MCF 10A (cell line): ENCODE results near the gene TIAM2. TPM values are rescaled to one million over a fixed set of nuclear protein-coding genes. Genes with fewer than 3 reads are reported as not detected.

Experiments
- BruUV-seq: library from RNA; stranded (reverse); fragments of 400-500 nt; replicated peaks from 2 replicates; lab custom pipeline; 2021; lab: Mats Ljungman, UMichigan
- CTCF ChIA-PET: fragments of 300-600 bp; sonication (Branson Sonifier 250); formaldehyde crosslinking; extraction: SDS; loops from one replicate; lab custom pipeline; 2021; ENCODE audit warnings: antibody characterized with exemption, inconsistent platforms; lab: Yijun Ruan, JAX
- POLR2A ChIA-PET: fragments of 300-600, 350-650 bp; sonication (Branson Sonifier 250); formaldehyde crosslinking; extraction: SDS; loops from one replicate; lab custom pipeline; 2020; ENCODE audit warnings: antibody characterized with exemption, inconsistent platforms; lab: Yijun Ruan, JAX
- DNase-seq: peaks from one replicate; pipeline ENCODE4 v3.0.0-alpha.2; 2018; ENCODE audit not compliant: unreplicated experiment
- H3K27ac Mint-ChIP-seq: one replicate; pipeline ENCODE4 v1.8.0; 2022; ENCODE audit warnings: mild to moderate bottlenecking, low read depth, mixed read lengths; ENCODE audit not compliant: unreplicated experiment
- H3K27me3 Mint-ChIP-seq: one replicate; pipeline ENCODE4 v1.8.0; 2022; ENCODE audit warnings: mixed read lengths; ENCODE audit not compliant: insufficient read depth, unreplicated experiment
- H3K36me3 Mint-ChIP-seq: one replicate; pipeline ENCODE4 v1.8.0; 2022; ENCODE audit warnings: mild to moderate bottlenecking, moderate library complexity, mixed read lengths; ENCODE audit not compliant: insufficient read depth, unreplicated experiment
- H3K4me1 Mint-ChIP-seq: one replicate; pipeline ENCODE4 v1.8.0; 2022; ENCODE audit warnings: mixed read lengths; ENCODE audit not compliant: insufficient read depth, unreplicated experiment
- H3K4me3 Mint-ChIP-seq: one replicate; pipeline ENCODE4 v1.8.0; 2022; ENCODE audit warnings: mild to moderate bottlenecking, moderate library complexity, mixed read lengths; ENCODE audit not compliant: unreplicated experiment
- H3K9me3 Mint-ChIP-seq: one replicate; pipeline ENCODE4 v1.8.0; 2022; ENCODE audit warnings: mixed read lengths; ENCODE audit not compliant: unreplicated experiment
- CTCF ChIP-seq: fragments of 200-600 bp; IDR thresholded peaks from one replicate; pipeline ENCODE4 v1.8.0; 2022; ENCODE audit warnings: antibody characterized with exemption, mild to moderate bottlenecking; ENCODE audit not compliant: unreplicated experiment
- intact Hi-C: fragments of 100-400 bp; cut with micrococcal nuclease; formaldehyde crosslinking; loops from 2 replicates; pipeline ENCODE4 v1.14.1; 2022
- total RNA-seq: library from RNA; stranded (reverse); gene quantifications from 2 replicates; pipeline ENCODE4 v1.2.3, GENCODE V29; 2022

The TIAM2 gene
- total RNA-seq, 1 experiment from 2014 or later: 3.1 TPM

GRCh38 chr6:155026706-155027045 lies 31.6 kb downstream of the TIAM2 start:
- ChIA-PET POLR2A (interaction anchor here (0.7 to 1.2 kb wide), 3 partner anchors 94 to 122 kb away, joined by 3 to 4 read pairs (median 3); no protein-coding TSS in a partner anchor), CTCF (interaction anchor here (0.7 kb wide), 1 partner anchor 232 kb away, joined by 3 read pairs; no protein-coding TSS in a partner anchor)
- intact Hi-C loops: no loop called here
- peak overlapping the region; percentile 9 for H3K4me3 Mint-ChIP-seq
- H3K9me3 Mint-ChIP-seq: no peaks in the 10 kb centered on the region
- BruUV-seq: no TSS peak
- H3K27ac Mint-ChIP-seq: no peak overlapping the region
- peaks cover 24% of the 10 kb centered on the region for H3K4me1 Mint-ChIP-seq
- H3K36me3 Mint-ChIP-seq: no peaks in the 10 kb centered on the region
- TF ChIP-seq CTCF: no peak
- no peaks in the 10 kb centered on the region for H3K27me3 Mint-ChIP-seq
- no peak for DNase-seq

DNA sequence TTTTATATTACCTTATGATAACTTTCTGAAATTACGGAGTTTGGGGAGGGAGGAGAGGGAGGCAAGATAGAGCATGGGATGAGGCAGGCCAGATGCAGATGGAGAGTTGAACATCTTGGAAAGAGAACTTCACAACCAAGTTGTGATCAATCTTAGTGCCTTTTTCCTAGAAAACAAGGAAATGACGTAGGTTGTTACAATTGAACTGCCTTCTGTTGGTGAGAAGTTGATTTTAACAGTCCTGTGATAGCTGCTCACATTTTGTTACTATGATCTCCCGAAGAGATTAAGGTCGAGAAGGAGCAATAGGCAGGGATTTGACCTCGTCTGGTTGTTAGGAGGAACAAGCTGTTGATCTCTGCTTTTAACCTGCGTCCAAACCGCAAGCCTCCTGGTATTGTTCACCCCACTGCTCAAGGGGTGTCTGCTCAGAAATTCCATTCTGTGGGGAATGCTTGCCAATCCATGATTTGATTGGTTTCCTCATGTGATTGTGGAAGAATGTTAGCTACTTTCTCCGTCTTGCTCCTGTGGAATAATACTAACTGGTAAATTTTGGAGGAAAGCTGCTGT lies 35.1 kb downstream of the TIAM2 start:
- TF ChIP-seq CTCF: no peak
- Mint-ChIP-seq H3K9me3 (no peaks in the 10 kb centered on the region), H3K36me3 (no peaks in the 10 kb centered on the region), H3K4me3 (no peak overlapping the region), H3K27ac (no peak overlapping the region), H3K4me1 (peaks cover 30% of the 10 kb centered on the region), H3K27me3 (no peaks in the 10 kb centered on the region)
- intact Hi-C loops: no loop called here
- BruUV-seq: no TSS peak
- ChIA-PET CTCF (interaction anchor here (0.6 kb wide), 1 partner anchor 355 kb away, joined by 3 read pairs; no protein-coding TSS in a partner anchor), POLR2A (interaction anchor here (0.7 to 1.3 kb wide), 3 partner anchors 10 to 141 kb away, joined by 3 to 4 read pairs (median 3); no protein-coding TSS in a partner anchor)
- DNase-seq: no peak

GRCh38 chr6:155031091-155031490 lies 36.0 kb downstream of the TIAM2 start:
- BruUV-seq: no TSS peak
- intact Hi-C loops: no loop called here
- H3K27me3 Mint-ChIP-seq: no peaks in the 10 kb centered on the region
- H3K36me3 Mint-ChIP-seq: no peaks in the 10 kb centered on the region
- no peak overlapping the region for H3K27ac Mint-ChIP-seq
- ChIA-PET POLR2A (interaction anchor here (0.6 to 1.3 kb wide), 5 partner anchors 9 to 140 kb away, joined by 3 to 4 read pairs (median 3); no protein-coding TSS in a partner anchor), CTCF (interaction anchor here (0.9 kb wide), 1 partner anchor 103 kb away, joined by 3 read pairs; no protein-coding TSS in a partner anchor)
- peaks cover 24% of the 10 kb centered on the region for H3K4me1 Mint-ChIP-seq
- H3K4me3 Mint-ChIP-seq: no peak overlapping the region
- no peak for TF ChIP-seq CTCF
- no peaks in the 10 kb centered on the region for H3K9me3 Mint-ChIP-seq
- no peak for DNase-seq

GRCh38 chr6:155033021-155033791 lies 38.1 kb downstream of the TIAM2 start:
- H3K4me3 Mint-ChIP-seq: no peak overlapping the region
- intact Hi-C loops: no loop called here
- H3K27me3 Mint-ChIP-seq: no peaks in the 10 kb centered on the region
- ChIA-PET POLR2A (no interaction called here), CTCF (interaction anchor here (0.6 kb wide), 2 partner anchors 12 to 1949 kb away, joined by 3 to 4 read pairs; no protein-coding TSS in a partner anchor)
- H3K27ac Mint-ChIP-seq: no peak overlapping the region
- DNase-seq: no peak
- BruUV-seq: no TSS peak
- H3K9me3 Mint-ChIP-seq: no peaks in the 10 kb centered on the region
- no peak for TF ChIP-seq CTCF
- peaks cover 16% of the 10 kb centered on the region for H3K4me1 Mint-ChIP-seq
- H3K36me3 Mint-ChIP-seq: no peaks in the 10 kb centered on the region
